A673 (cell line): Measurements from ENCODE around the gene KLRB1.
"Not testable (repeated sequence)": the region's sequence is repeated elsewhere in the genome, so short reads cannot be mapped to it uniquely, and the experiment has no call there.

Experiments
- CTCF ChIP-seq: fragments of 300-800, 200-600 bp; sonication (generic); conservative IDR thresholded peaks from 2 replicates; pipeline ENCODE4 v1.5.1; 2017; ENCODE audit warnings: low read depth, mild to moderate bottlenecking, antibody characterized with exemption, low read length, moderate library complexity, mixed read lengths
- EZH2 ChIP-seq: fragments of 200-600 bp; sonication (generic); IDR thresholded peaks from 2 replicates; pipeline ENCODE4 v1.6.1; 2017; ENCODE audit warnings: borderline replicate concordance, low read depth, mild to moderate bottlenecking, mixed read lengths, antibody characterized with exemption, low read length; ENCODE audit not compliant: poor library complexity, severe bottlenecking

- not testable (repeated sequence) for TF ChIP-seq CTCF, EZH2
These were observed 43.3 kb downstream of the KLRB1 start for GRCh38 chr12:9564418-9564817.
